IgD-negative memory B cell (primary cell): ENCODE results near the gene CCDC87. TPM values are rescaled to one million over a fixed set of nuclear protein-coding genes. Genes with fewer than 3 reads are reported as not detected.
"Not testable (repeated sequence)": the region's sequence is repeated elsewhere in the genome, so short reads cannot be mapped to it uniquely, and the experiment has no call there.

Source experiments
- H3K27ac Mint-ChIP-seq, 3 donors: one replicate each; pipeline ENCODE4 v1.8.0; 2020 to 2022; ENCODE audit warnings: mild to moderate bottlenecking in 3 of 3, mixed read lengths in 3 of 3, moderate library complexity in 1 of 3
- H3K27me3 Mint-ChIP-seq: one replicate; pipeline ENCODE4 v1.8.0; 2021; ENCODE audit warnings: mixed read lengths
- H3K36me3 Mint-ChIP-seq: one replicate; pipeline ENCODE4 v1.8.0; 2020; ENCODE audit warnings: mild to moderate bottlenecking, mixed read lengths
- H3K4me1 Mint-ChIP-seq, 3 donors: one replicate each; pipeline ENCODE4 v1.8.0; 2020 to 2022; ENCODE audit warnings: mixed read lengths in 3 of 3, mild to moderate bottlenecking in 1 of 3
- H3K4me3 Mint-ChIP-seq, 4 donors: one replicate each; pipeline ENCODE4 v1.8.0; 2020 to 2022; ENCODE audit warnings: mild to moderate bottlenecking in 4 of 4, mixed read lengths in 4 of 4, moderate library complexity in 3 of 4
- H3K9me3 Mint-ChIP-seq, 3 donors: one replicate each; pipeline ENCODE4 v1.8.0; 2020 to 2021; ENCODE audit warnings: mixed read lengths in 3 of 3, mild to moderate bottlenecking in 1 of 3
- polyA plus RNA-seq: library from polyadenylated mRNA; unstranded; fragments of 300-500 nt; fragmentation: Illumina TruSeq; gene quantifications from one replicate; pipeline ENCODE4 v1.2.3, GENCODE V29; 2021

CCDC87 gene
- polyA plus RNA-seq, 1 donor from 2014 or later, result not detected

GRCh38 chr11:66600631-66601233 is 7.9 kb upstream of the CCDC87 start:
- Mint-ChIP-seq H3K27ac (peak overlapping the region in 1 of 3 donors; percentile 62), H3K36me3 (peaks cover 2% of the 10 kb centered on the region), H3K4me1 (peaks cover 4 to 19% (median 19%) of the 10 kb centered on the region in 3 donors), H3K9me3 (no peaks in the 10 kb centered on the region), H3K4me3 (peak overlapping the region in 2 of 4 donors; percentile 21 to 57), H3K27me3 (no peaks in the 10 kb centered on the region)

- H3K27ac Mint-ChIP-seq, result peak overlapping the region in 1 of 3 donors; percentile 62
- H3K9me3 Mint-ChIP-seq, result no peaks in the 10 kb centered on the region
- H3K27me3 Mint-ChIP-seq, result no peaks in the 10 kb centered on the region
- H3K36me3 Mint-ChIP-seq, result peaks cover 2% of the 10 kb centered on the region
- peak overlapping the region in 2 of 4 donors; percentile 5 to 46 for H3K4me3 Mint-ChIP-seq
- peaks cover 6 to 24% (median 24%) of the 10 kb centered on the region in 3 donors for H3K4me1 Mint-ChIP-seq
These were observed 7.4 kb upstream of the CCDC87 start for GRCh38 chr11:66600219-66600618.

- Mint-ChIP-seq H3K27ac (no peak overlapping the region), H3K27me3 (no peaks in the 10 kb centered on the region), H3K9me3 (no peaks in the 10 kb centered on the region), H3K36me3 (no peaks in the 10 kb centered on the region), H3K4me1 (peaks cover 10 to 30% (median 28%) of the 10 kb centered on the region in 3 donors), H3K4me3 (no peak overlapping the region)
These were observed 6.1 kb upstream of the CCDC87 start for GRCh38 chr11:66598993-66599392.

- peak overlapping the region; percentile 71 to 88 (median 80) for H3K27ac Mint-ChIP-seq
- peak overlapping the region; percentile 46 to 87 (median 72) for H3K4me3 Mint-ChIP-seq
- no peaks in the 10 kb centered on the region for H3K27me3 Mint-ChIP-seq
- H3K36me3 Mint-ChIP-seq, result peaks cover 2% of the 10 kb centered on the region
- no peaks in the 10 kb centered on the region for H3K9me3 Mint-ChIP-seq
- peaks cover 16 to 34% (median 34%) of the 10 kb centered on the region in 3 donors for H3K4me1 Mint-ChIP-seq
These were observed 2.5 kb upstream of the CCDC87 start for GRCh38 chr11:66595245-66595904.

GRCh38 chr11:66593650-66594049 is 787 bp upstream of the CCDC87 start:
- Mint-ChIP-seq H3K27ac (peak overlapping the region; percentile 91 to 100 (median 98)), H3K4me3 (peak overlapping the region; percentile 95 to 100 (median 100)), H3K27me3 (no peaks in the 10 kb centered on the region), H3K4me1 (peaks cover 16 to 30% (median 28%) of the 10 kb centered on the region in 3 donors), H3K36me3 (peaks cover 2% of the 10 kb centered on the region), H3K9me3 (no peaks in the 10 kb centered on the region)

GRCh38 chr11:66593303-66593635 is 406 bp upstream of the CCDC87 start:
- H3K9me3 Mint-ChIP-seq, result no peaks in the 10 kb centered on the region
- H3K4me1 Mint-ChIP-seq, result peaks cover 16 to 28% (median 25%) of the 10 kb centered on the region in 3 donors
- H3K4me3 Mint-ChIP-seq, result peak overlapping the region; percentile 95 to 100 (median 100)
- no peaks in the 10 kb centered on the region for H3K27me3 Mint-ChIP-seq
- peak overlapping the region; percentile 91 to 100 (median 98) for H3K27ac Mint-ChIP-seq
- peaks cover 2% of the 10 kb centered on the region for H3K36me3 Mint-ChIP-seq

- H3K9me3 Mint-ChIP-seq, result no peaks in the 10 kb centered on the region
- peak overlapping the region in 1 of 3 donors; percentile 77 for H3K27ac Mint-ChIP-seq
These were observed 1.7 kb downstream of the CCDC87 start for GRCh38 chr11:66591175-66591574.

GRCh38 chr11:66589996-66590675 is 2.7 kb downstream of the CCDC87 start:
- Mint-ChIP-seq H3K36me3 (peaks cover 2% of the 10 kb centered on the region), H3K27me3 (no peaks in the 10 kb centered on the region), H3K4me1 (peaks cover 11 to 18% (median 16%) of the 10 kb centered on the region in 3 donors), H3K4me3 (peak overlapping the region in 1 of 4 donors; percentile 57), H3K9me3 (no peaks in the 10 kb centered on the region), H3K27ac (peak overlapping the region; percentile 19 to 31 (median 23))

More at GRCh38 chr11:66591175-66591574, 1.7 kb downstream of the CCDC87 start:
- H3K4me1 Mint-ChIP-seq, result peaks cover 14 to 26% (median 25%) of the 10 kb centered on the region in 3 donors
- H3K27me3 Mint-ChIP-seq, result no peaks in the 10 kb centered on the region
- H3K4me3 Mint-ChIP-seq, result peak overlapping the region in 2 of 4 donors; percentile 74 to 95
- peaks cover 2% of the 10 kb centered on the region for H3K36me3 Mint-ChIP-seq

- not testable (repeated sequence) for H3K36me3 Mint-ChIP-seq, H3K27ac Mint-ChIP-seq, H3K27me3 Mint-ChIP-seq, H3K9me3 Mint-ChIP-seq, H3K4me3 Mint-ChIP-seq
- H3K4me1 Mint-ChIP-seq, result peaks cover 8 to 13% (median 11%) of the 10 kb centered on the region in 3 donors
These were observed 3.5 kb downstream of the CCDC87 start for GRCh38 chr11:66589315-66589714.

- Mint-ChIP-seq H3K4me1 (no peaks in the 10 kb centered on the region), H3K9me3 (peaks cover 0 to 6% (median 3%) of the 10 kb centered on the region in 3 donors), H3K36me3 (no peaks in the 10 kb centered on the region), H3K27ac (no peak overlapping the region), H3K4me3 (no peak overlapping the region), H3K27me3 (no peaks in the 10 kb centered on the region)
These were observed 6.7 kb downstream of the CCDC87 start for GRCh38 chr11:66586136-66586535.

GRCh38 chr11:66585447-66585846 is 7.4 kb downstream of the CCDC87 start:
- not testable (repeated sequence) for H3K27ac Mint-ChIP-seq, H3K36me3 Mint-ChIP-seq, H3K27me3 Mint-ChIP-seq, H3K4me3 Mint-ChIP-seq, H3K4me1 Mint-ChIP-seq, H3K9me3 Mint-ChIP-seq

GRCh38 chr11:66582565-66583147 is 10.2 kb downstream of the CCDC87 start:
- H3K4me1 Mint-ChIP-seq, H3K27me3 Mint-ChIP-seq, H3K36me3 Mint-ChIP-seq, H3K9me3 Mint-ChIP-seq, H3K27ac Mint-ChIP-seq, H3K4me3 Mint-ChIP-seq: not testable (repeated sequence)

- Mint-ChIP-seq H3K9me3 (peaks cover 0 to 6% (median 3%) of the 10 kb centered on the region in 3 donors), H3K27me3 (no peaks in the 10 kb centered on the region), H3K4me1 (peaks cover 0 to 6% (median 6%) of the 10 kb centered on the region in 3 donors), H3K4me3 (no peak overlapping the region), H3K27ac (no peak overlapping the region), H3K36me3 (no peaks in the 10 kb centered on the region)
These were observed 11.6 kb downstream of the CCDC87 start for GRCh38 chr11:66581261-66581660.

GRCh38 chr11:66580803-66581202 is 12.1 kb downstream of the CCDC87 start:
- Mint-ChIP-seq H3K9me3 (peaks cover 0 to 6% (median 3%) of the 10 kb centered on the region in 3 donors), H3K4me1 (peaks cover 0 to 6% (median 6%) of the 10 kb centered on the region in 3 donors), H3K4me3 (no peak overlapping the region), H3K36me3 (no peaks in the 10 kb centered on the region), H3K27ac (no peak overlapping the region), H3K27me3 (no peaks in the 10 kb centered on the region)
